ENCODE data around the gene RAB3C. TPM values are rescaled to one million over a fixed set of nuclear protein-coding genes. Genes with fewer than 3 reads are reported as not detected.

RAB3C gene
- total and polyA plus RNA-seq, 9 donors = 0.11 to 17.2 (median 2.7) TPM

GRCh38 chr5:58810086-58810485 is 227.2 kb downstream of the RAB3C start:
- TF ChIP-seq POLR2A (IDR thresholded peaks at IDR 0.05) = no peak
- Histone ChIP-seq H3K36me3 (no peaks in the 10 kb centered on the region), H3K4me1 (ENCODE audit: insufficient read depth) (no peaks in the 10 kb centered on the region), H3K27ac (no peak overlapping the region), H3K4me3 (no peak overlapping the region), H3K27me3 (no peaks in the 10 kb centered on the region), H3K9me3 (no peaks in the 10 kb centered on the region)
- no peak for DNase-seq
- intact Hi-C loops (cut with DNase I) = no loop called here
- WGBS, 3 donors = 50 to 56% (median 54%) methylated on average over 1 of the region's 1 CpG

GRCh38 chr5:58813855-58814254 is 231.0 kb downstream of the RAB3C start:
- intact Hi-C loops (cut with DNase I) = no loop called here
- Histone ChIP-seq H3K4me3 (no peak overlapping the region), H3K36me3 (no peaks in the 10 kb centered on the region), H3K9me3 (no peaks in the 10 kb centered on the region), H3K27me3 (no peaks in the 10 kb centered on the region), H3K4me1 (ENCODE audit: insufficient read depth) (no peaks in the 10 kb centered on the region), H3K27ac (no peak overlapping the region)
- 94 to 98% (median 95%) methylated on average over 3 of the region's 3 CpGs for WGBS, 3 donors
- TF ChIP-seq EP300 (IDR thresholded peaks at IDR 0.05) (no peak), POLR2A (IDR thresholded peaks at IDR 0.05) (no peak), CTCF (IDR thresholded peaks at IDR 0.05) (no peak)
- DNase-seq = no peak

- DNase-seq = no peak
- Histone ChIP-seq H3K36me3 (no peaks in the 10 kb centered on the region), H3K4me1 (ENCODE audit: insufficient read depth) (no peaks in the 10 kb centered on the region), H3K9me3 (no peaks in the 10 kb centered on the region), H3K4me3 (no peak overlapping the region), H3K27me3 (no peaks in the 10 kb centered on the region), H3K27ac (no peak overlapping the region)
- intact Hi-C loops (cut with DNase I) = no loop called here
- TF ChIP-seq EP300 (IDR thresholded peaks at IDR 0.05) = no peak
- no peak for TF ChIP-seq POLR2A (IDR thresholded peaks at IDR 0.05)
- no peak for TF ChIP-seq CTCF (IDR thresholded peaks at IDR 0.05)
- 82 to 91% (median 87%) methylated on average over 4 of the region's 4 CpGs for WGBS, 3 donors
Observed at GRCh38 chr5:58816181-58816731, 233.4 kb downstream of the RAB3C start.

GRCh38 chr5:58818465-58818864 is 235.6 kb downstream of the RAB3C start:
- Histone ChIP-seq H3K4me1 (ENCODE audit: insufficient read depth) (no peaks in the 10 kb centered on the region), H3K36me3 (no peaks in the 10 kb centered on the region), H3K9me3 (no peaks in the 10 kb centered on the region), H3K27ac (no peak overlapping the region), H3K27me3 (no peaks in the 10 kb centered on the region), H3K4me3 (no peak overlapping the region)
- 89 to 97% (median 90%) methylated on average over 1 of the region's 1 CpG for WGBS, 3 donors
- no peak for DNase-seq
- intact Hi-C loops (cut with DNase I) = no loop called here
- TF ChIP-seq CTCF (IDR thresholded peaks at IDR 0.05) (no peak), EP300 (IDR thresholded peaks at IDR 0.05) (no peak), POLR2A (IDR thresholded peaks at IDR 0.05) (no peak)

- WGBS, 3 donors = 81 to 88% (median 87%) methylated on average over 2 of the region's 2 CpGs
- intact Hi-C loops (cut with DNase I) = no loop called here
- H3K4me3 ChIP-seq = no peak overlapping the region
- no peak overlapping the region for H3K27ac ChIP-seq
- no peaks in the 10 kb centered on the region for H3K27me3 ChIP-seq
- no peaks in the 10 kb centered on the region for H3K4me1 ChIP-seq (ENCODE audit: insufficient read depth)
- no peak for DNase-seq
- no peaks in the 10 kb centered on the region for H3K9me3 ChIP-seq
- H3K36me3 ChIP-seq = no peaks in the 10 kb centered on the region
- TF ChIP-seq POLR2A (IDR thresholded peaks at IDR 0.05) = no peak
Observed at GRCh38 chr5:58825441-58825840, 242.6 kb downstream of the RAB3C start.
